ENCODE measurements around the gene TMEM37.

The TMEM37 gene

GRCh38 chr2:119475857-119476244 lies 44.2 kb downstream of the TMEM37 start:
- no peaks in the 10 kb centered on the region for H4K20me1 ChIP-seq
- no peaks in the 10 kb centered on the region for H3K36me3 ChIP-seq
- no peak overlapping the region for H3K4me3 ChIP-seq
- H3K9me3 ChIP-seq = no peaks in the 10 kb centered on the region
- H3K27ac ChIP-seq = no peak overlapping the region
- no peaks in the 10 kb centered on the region for H3K27me3 ChIP-seq
- H3K4me2 ChIP-seq = peak overlapping the region; percentile 12
- no peak overlapping the region for H3K9ac ChIP-seq
- no peak for TF ChIP-seq Cebpa-rat (IDR thresholded peaks at IDR 0.05)
- peaks cover 16% of the 10 kb centered on the region for H3K4me1 ChIP-seq

DNA sequence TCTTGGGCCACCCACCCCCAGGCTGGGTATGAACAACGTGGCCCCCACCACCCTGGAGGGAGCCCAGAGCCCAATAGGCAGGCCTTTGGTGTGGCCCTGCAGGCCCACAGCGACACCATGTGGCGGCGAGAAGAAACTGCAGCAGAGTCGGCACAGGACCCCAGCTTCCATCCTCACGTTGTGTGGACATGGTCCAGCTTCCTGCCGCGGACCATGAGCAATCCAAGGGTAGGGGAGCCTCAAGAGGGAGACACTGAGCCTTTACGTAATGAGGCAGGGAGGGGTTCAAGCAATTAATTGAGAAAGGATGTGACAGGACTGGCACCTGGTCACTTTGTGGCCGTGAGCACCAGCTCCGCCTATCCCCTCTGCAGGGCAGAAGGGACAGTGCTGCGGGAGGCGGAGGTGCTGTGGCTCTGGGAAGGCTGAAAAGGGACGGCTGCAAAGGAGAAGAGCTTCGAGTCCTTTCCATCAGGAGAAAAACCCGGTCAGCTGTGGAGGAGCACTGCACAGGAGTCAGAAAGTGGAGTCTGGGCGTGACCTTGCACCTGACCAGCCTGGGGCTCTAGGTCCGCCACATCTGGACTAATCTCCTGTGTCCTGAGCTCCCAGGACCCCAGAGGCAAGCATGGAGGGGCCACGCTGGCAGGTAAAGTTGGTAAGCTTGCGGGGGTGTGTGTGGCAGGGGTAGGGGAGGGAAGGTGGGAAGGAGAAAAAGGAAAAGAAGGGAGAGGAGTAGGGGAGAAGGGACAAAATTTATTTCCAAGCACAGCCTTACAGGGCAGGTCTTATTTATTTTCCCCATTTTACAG lies 44.9 kb downstream of the TMEM37 start:
- Histone ChIP-seq H3K27me3 (no peaks in the 10 kb centered on the region), H4K20me1 (no peaks in the 10 kb centered on the region), H3K27ac (no peak overlapping the region), H3K36me3 (no peaks in the 10 kb centered on the region), H3K4me1 (peaks cover 16% of the 10 kb centered on the region), H3K9ac (no peak overlapping the region), H3K9me3 (no peaks in the 10 kb centered on the region), H3K4me3 (no peak overlapping the region), H3K4me2 (peak overlapping the region; percentile 12)
- no peak for TF ChIP-seq Cebpa-rat (IDR thresholded peaks at IDR 0.05)

GRCh38 chr2:119477113-119477505 lies 45.5 kb downstream of the TMEM37 start:
- Histone ChIP-seq H3K36me3 (no peaks in the 10 kb centered on the region), H3K9me3 (no peaks in the 10 kb centered on the region), H4K20me1 (no peaks in the 10 kb centered on the region), H3K4me2 (no peak overlapping the region), H3K4me1 (peaks cover 20% of the 10 kb centered on the region), H3K4me3 (no peak overlapping the region), H3K27ac (no peak overlapping the region), H3K27me3 (no peaks in the 10 kb centered on the region), H3K9ac (no peak overlapping the region)
- TF ChIP-seq Cebpa-rat (IDR thresholded peaks at IDR 0.05) = no peak

DNA sequence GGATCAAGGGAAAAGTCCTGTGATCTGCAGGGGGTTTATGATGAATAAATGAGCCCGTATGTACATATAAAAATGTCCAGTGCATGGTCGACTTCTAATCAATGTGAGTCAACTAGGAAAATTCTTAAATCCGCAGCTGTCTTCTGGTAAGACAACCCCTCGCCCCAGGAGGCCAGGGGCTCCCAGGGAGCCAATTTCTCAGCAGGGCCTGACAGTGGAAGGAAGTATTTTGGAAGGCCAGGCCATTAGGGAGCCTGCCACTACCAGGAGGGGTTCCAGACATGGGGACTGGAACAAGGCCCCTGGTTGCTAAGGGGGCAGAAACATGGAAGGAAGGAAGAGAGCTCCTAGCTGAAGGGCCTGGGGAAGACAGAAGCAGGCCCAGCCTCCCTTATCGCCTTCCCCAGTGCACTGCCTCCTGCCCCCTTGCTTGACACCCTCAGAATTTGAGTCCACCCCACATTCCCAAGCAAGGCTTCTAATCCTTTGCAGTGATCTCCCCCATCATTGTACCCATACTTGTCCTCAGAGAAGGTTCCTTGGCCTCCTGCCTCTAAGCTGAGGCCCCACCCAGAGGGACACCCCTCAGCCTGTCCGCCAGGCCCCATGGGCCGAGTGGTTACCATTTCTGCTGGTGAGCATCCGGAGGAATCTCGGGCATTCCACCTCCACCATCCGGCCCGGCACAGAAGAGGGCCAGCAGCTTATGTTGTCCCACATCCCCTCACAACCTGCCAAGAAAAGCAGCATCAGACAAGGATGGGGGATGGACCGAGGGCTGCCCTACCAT lies 46.7 kb downstream of the TMEM37 start:
- H3K4me1 ChIP-seq = peaks cover 33% of the 10 kb centered on the region
- no peaks in the 10 kb centered on the region for H3K36me3 ChIP-seq
- no peak overlapping the region for H3K27ac ChIP-seq
- H3K4me2 ChIP-seq = no peak overlapping the region
- H3K4me3 ChIP-seq = no peak overlapping the region
- H3K27me3 ChIP-seq = no peaks in the 10 kb centered on the region
- H3K9ac ChIP-seq = no peak overlapping the region
- H3K9me3 ChIP-seq = no peaks in the 10 kb centered on the region
- no peak for TF ChIP-seq Cebpa-rat (IDR thresholded peaks at IDR 0.05)
- no peaks in the 10 kb centered on the region for H4K20me1 ChIP-seq

DNA sequence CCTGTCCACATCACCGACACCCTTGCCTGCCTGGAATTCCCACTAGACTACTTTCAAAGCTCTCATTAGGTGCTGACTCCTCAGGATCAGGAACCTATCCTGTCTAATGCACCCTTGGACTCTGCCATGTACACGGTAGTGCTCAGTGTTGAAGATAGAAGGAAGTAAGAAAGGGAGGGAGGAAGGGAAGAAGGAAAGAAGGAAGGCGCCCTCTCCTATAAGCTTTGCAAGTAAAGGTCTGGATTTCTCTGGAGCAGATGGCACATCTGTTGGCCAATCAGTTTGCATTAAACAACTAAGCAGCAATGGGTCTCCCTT lies 47.3 kb downstream of the TMEM37 start:
- no peak overlapping the region for H3K4me2 ChIP-seq
- no peaks in the 10 kb centered on the region for H4K20me1 ChIP-seq
- peaks cover 33% of the 10 kb centered on the region for H3K4me1 ChIP-seq
- H3K27me3 ChIP-seq = no peaks in the 10 kb centered on the region
- H3K36me3 ChIP-seq = no peaks in the 10 kb centered on the region
- no peak for TF ChIP-seq Cebpa-rat (IDR thresholded peaks at IDR 0.05)
- no peak overlapping the region for H3K4me3 ChIP-seq
- H3K27ac ChIP-seq = no peak overlapping the region
- H3K9me3 ChIP-seq = no peaks in the 10 kb centered on the region
- no peak overlapping the region for H3K9ac ChIP-seq

DNA sequence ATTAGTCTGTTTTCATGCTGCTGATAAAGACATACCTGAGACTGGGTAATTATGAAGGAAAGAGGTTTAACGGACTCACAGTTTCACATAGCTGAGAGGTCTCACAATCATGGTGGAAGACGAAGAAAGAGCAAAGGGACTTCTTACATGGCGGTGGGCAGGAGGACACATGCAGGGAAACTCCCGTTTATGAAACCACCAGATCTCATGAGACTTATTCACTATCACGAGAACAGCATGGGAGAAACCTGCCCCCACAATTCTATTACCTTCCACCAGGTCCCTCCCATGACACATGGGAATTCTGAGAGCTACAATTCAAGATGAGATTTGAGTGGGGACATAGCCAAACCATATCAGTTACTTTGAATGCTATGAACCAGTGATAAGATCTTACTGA lies 48.5 kb downstream of the TMEM37 start:
- H3K4me2 ChIP-seq = no peak overlapping the region
- no peaks in the 10 kb centered on the region for H3K36me3 ChIP-seq
- no peaks in the 10 kb centered on the region for H4K20me1 ChIP-seq
- H3K4me1 ChIP-seq = peaks cover 34% of the 10 kb centered on the region
- no peak overlapping the region for H3K4me3 ChIP-seq
- no peak overlapping the region for H3K9ac ChIP-seq
- H3K27me3 ChIP-seq = no peaks in the 10 kb centered on the region
- H3K27ac ChIP-seq = no peak overlapping the region
- TF ChIP-seq Cebpa-rat (IDR thresholded peaks at IDR 0.05) = no peak
- no peaks in the 10 kb centered on the region for H3K9me3 ChIP-seq

- H3K4me1 ChIP-seq = peaks cover 33% of the 10 kb centered on the region
- no peaks in the 10 kb centered on the region for H3K27me3 ChIP-seq
- no peak overlapping the region for H3K27ac ChIP-seq
- H3K4me3 ChIP-seq = no peak overlapping the region
- TF ChIP-seq Cebpa-rat (IDR thresholded peaks at IDR 0.05) = no peak
- no peak overlapping the region for H3K4me2 ChIP-seq
- H4K20me1 ChIP-seq = no peaks in the 10 kb centered on the region
- no peak overlapping the region for H3K9ac ChIP-seq
- no peaks in the 10 kb centered on the region for H3K36me3 ChIP-seq
- no peaks in the 10 kb centered on the region for H3K9me3 ChIP-seq
These were observed 49.1 kb downstream of the TMEM37 start for GRCh38 chr2:119480718-119481142.

DNA sequence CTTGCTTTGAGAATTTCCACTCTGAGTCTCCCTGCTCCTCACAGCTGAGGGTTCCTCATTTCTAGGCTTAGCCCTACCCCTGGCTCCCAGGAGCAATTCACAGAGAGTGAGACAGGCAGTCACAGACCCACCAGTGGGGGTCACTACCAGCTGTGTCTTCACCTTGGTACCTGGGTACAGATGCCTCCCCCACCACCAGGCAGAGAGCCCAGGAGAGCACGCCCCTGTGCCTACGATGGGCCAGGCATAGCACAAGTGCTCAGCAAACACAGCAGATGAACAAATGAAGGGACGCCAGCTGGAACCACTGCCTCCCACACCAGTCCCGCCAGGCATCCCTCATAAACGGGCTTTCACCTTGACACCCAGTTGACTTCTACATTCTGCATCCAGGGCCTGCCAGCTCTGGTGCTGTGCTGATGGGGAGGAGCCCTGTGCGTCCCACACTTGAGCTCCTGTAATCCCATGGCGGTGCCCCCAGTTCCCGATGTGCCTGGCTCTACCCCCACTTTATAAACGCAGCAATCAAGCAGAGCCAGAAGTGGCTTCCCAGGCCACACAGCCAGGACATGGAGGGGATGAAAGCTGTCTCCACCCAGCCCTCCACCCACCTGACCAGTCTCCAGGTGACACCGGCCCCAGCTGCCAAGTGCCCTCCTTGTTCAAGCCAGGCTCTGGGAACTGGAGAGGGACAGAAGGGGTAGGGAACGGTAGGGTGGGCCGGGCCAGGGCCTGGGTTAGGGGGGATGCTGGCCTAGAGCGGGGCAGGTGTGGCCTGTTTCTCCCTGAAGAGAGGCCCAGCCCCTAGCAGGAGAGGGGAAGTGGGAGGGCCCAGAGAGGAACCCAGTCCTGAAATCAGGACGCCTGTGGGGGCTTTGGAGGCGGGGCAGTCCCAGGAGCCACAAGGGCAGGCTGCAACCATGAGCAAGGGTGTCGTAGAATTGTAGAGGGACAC lies 50.1 kb downstream of the TMEM37 start:
- Histone ChIP-seq H3K27ac (no peak overlapping the region), H3K9me3 (no peaks in the 10 kb centered on the region), H3K4me3 (no peak overlapping the region), H3K4me1 (peaks cover 27% of the 10 kb centered on the region), H4K20me1 (no peaks in the 10 kb centered on the region), H3K9ac (no peak overlapping the region), H3K4me2 (peak overlapping the region; percentile 25), H3K36me3 (no peaks in the 10 kb centered on the region), H3K27me3 (no peaks in the 10 kb centered on the region)
- no peak for TF ChIP-seq Cebpa-rat (IDR thresholded peaks at IDR 0.05)

DNA sequence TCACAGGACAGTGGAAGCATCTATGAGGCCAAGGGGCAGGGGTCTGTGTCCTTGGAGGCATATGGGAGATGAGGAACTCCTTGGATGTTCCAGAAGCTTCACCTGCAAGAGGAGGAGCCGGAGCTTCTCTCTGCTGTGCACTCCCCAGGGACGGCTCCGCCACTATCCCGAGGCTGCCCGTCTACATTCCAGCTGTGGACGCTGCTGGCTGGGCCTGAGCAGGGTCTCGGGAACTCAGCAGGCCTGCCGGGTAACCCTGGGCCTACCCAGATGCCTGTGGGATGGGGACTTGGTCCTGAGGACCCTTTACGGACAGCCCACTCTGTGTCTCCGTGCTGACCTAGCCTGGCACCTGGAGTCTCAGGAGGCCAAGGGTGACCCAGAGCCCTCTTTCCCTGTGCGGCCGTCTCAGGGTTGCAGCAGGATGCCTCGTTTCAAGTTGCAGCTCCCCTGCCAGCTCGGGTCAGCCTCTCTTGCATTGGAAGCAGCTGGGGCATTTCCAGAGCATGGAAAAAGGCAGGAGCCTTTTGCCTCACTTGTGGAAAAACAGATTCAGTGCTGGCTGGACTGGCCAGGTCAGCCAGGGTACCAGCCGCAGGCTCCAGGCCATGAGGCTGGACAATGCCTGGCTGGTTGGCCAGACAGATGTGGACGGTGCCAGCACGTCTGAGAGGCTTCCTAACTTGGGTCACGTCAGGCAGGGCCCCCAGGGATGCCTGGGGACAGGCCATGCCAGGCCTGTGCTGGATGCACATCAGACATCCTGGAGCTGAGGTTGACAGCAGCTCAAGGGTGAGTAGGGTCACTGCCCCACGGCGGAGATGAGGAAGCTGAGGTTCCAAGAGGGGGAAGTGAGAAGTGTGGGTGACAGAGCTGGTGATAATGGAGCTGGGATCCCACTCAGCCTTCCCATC lies 51.1 kb downstream of the TMEM37 start:
- Histone ChIP-seq H3K9ac (no peak overlapping the region), H4K20me1 (no peaks in the 10 kb centered on the region), H3K27ac (no peak overlapping the region), H3K4me1 (peaks cover 37% of the 10 kb centered on the region), H3K4me3 (no peak overlapping the region), H3K4me2 (peak overlapping the region; percentile 25), H3K9me3 (no peaks in the 10 kb centered on the region), H3K27me3 (no peaks in the 10 kb centered on the region), H3K36me3 (no peaks in the 10 kb centered on the region)
- TF ChIP-seq Cebpa-rat (IDR thresholded peaks at IDR 0.05) = no peak

All from BLaER1 (cell line).